ENCODE data around the gene GRK3. TPM values are rescaled to one million over a fixed set of nuclear protein-coding genes. Genes with fewer than 3 reads are reported as not detected.

The GRK3 gene
- total RNA-seq, 8 experiments from 2014 or later = 7.0 to 24.2 (median 15.6) TPM

DNA sequence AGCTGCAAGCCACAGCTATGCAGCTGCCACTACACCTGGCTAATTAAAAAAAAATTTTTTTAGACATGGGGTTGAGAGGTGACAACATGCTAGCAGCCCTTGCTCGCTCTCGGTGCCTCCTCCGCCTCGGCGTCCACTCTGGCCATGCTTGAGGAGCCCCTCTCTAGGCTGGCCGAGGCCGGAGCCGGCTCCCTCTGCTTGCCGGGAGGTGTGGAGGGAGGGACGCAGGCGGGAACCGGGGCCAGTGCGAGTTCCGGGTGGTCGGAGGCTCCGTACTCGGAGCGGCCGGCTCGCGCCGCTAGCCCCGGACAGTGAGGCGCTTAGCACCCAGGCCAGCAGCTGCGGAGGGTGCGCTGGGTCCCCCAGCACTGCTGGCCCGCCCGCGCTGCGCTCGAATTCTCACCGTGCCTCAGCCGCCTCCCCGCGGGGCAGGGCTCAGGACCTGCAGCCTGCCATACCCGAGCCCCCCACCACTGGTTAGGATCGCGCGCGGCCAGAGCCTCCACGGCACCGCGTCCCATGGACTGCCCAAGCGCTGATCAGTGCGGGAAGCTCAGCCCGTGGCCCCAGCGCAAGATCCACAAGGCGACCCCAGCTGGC, 188.2 kb downstream of the GRK3 start:
- no peak for ATAC-seq (replicated peaks in 6 of 8)
- no peak overlapping the region for H3K27ac ChIP-seq
- 90 to 100% (median 100%) methylated on average over 1 to 14 of the region's 48 CpGs; no CpG with 5 or more reads in 7 of the 10 experiments for WGBS, 10 experiments
- no peaks in the 10 kb centered on the region for H3K4me1 ChIP-seq (replicated peaks in 1 of 2)
- in situ Hi-C loops (cut with MboI; ENCODE audit: low pct_unique_long_range_greater_than_20kb in 2 of 9, low sequenced_read_pairs in 9 of 9, unreplicated experiment in 9 of 9) = loop anchor here in 3 of 9 experiments (25.0 kb wide), 3 partner anchors 290 to 585 kb away; partner anchors contain the start of gene CRYBB2 (in 2 of the 3)
- no peak overlapping the region for H3K4me3 ChIP-seq

DNA sequence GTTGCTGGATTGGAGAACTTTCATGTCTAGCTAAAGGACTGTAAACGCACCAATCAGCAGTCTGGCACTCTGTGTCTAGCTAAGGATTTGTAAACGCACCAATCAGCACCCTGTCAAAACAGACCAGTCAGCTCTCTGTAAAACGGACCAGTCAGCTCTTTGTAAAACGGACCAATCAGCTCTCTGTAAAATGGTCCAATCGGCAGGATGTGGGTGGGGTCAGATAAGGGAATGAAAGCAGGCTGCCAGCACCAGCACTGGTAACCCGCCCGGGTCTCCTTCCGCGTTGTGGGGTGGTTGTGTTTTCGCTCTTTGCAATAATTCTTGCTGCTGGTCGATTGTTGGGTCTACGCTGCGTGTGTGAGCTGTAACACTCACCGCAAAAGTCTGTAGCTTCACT, 188.8 kb downstream of the GRK3 start:
- in situ Hi-C loops (cut with MboI; ENCODE audit: low pct_unique_long_range_greater_than_20kb in 2 of 9, low sequenced_read_pairs in 9 of 9, unreplicated experiment in 9 of 9) = loop anchor here in 3 of 9 experiments (25.0 kb wide), 3 partner anchors 291 to 584 kb away; partner anchors contain the start of gene CRYBB2 (in 2 of the 3)
- H3K4me1 ChIP-seq (replicated peaks in 1 of 2) = no peaks in the 10 kb centered on the region
- H3K4me3 ChIP-seq = no peak overlapping the region
- WGBS, 10 experiments = 45 to 100% (median 80%) methylated on average over 1 to 4 of the region's 14 CpGs; no CpG with 5 or more reads in 5 of the 10 experiments
- no peak for ATAC-seq (replicated peaks in 6 of 8)
- no peak overlapping the region for H3K27ac ChIP-seq

DNA sequence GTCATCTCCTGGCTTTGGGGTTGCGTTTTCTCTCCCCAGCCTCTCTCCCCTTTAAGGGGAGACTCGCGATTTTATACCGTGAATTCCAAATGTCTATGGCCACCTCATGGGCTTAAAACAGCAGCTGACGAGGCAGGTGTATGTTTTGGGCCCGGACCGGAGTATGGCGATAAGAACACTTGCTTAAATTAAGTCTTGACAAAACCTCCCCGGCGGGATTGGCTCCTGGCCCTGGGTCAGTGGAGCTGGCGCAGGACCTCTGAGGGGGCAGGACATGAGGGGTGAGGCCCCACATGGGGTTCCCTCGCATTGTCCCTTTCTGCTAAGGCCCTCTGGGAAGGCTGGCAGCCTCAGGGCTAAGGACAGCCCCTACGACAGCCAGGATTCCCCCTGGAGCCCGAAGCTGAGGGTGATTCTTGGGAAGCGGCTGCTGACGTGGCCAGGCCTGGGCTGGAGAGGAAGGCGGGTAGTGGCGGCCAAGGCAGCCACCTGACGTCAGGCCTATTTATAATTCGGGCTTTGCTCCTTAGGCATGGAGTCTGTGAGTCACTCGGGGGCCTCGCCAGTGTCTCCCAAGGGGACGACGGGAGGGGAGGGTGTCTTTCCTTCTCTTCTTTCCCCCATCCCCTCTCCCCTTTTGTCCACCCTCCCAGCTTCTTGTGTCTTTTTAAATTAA, 190.2 kb downstream of the GRK3 start:
- peak in 7 of 8 experiments; percentile 13 to 89 (median 84) for ATAC-seq (replicated peaks in 6 of 8)
- WGBS, 10 experiments = 70 to 100% (median 88%) methylated on average over 1 to 9 of the region's 24 CpGs; no CpG with 5 or more reads in 2 of the 10 experiments
- Histone ChIP-seq H3K4me1 (replicated peaks in 1 of 2) (no peaks in the 10 kb centered on the region), H3K4me3 (no peak overlapping the region), H3K27ac (no peak overlapping the region)
- in situ Hi-C loops (cut with MboI; ENCODE audit: low pct_unique_long_range_greater_than_20kb in 2 of 9, low sequenced_read_pairs in 9 of 9, unreplicated experiment in 9 of 9) = loop anchor here in 3 of 9 experiments (25.0 kb wide), 3 partner anchors 292 to 583 kb away; partner anchors contain the start of gene CRYBB2 (in 2 of the 3)

DNA sequence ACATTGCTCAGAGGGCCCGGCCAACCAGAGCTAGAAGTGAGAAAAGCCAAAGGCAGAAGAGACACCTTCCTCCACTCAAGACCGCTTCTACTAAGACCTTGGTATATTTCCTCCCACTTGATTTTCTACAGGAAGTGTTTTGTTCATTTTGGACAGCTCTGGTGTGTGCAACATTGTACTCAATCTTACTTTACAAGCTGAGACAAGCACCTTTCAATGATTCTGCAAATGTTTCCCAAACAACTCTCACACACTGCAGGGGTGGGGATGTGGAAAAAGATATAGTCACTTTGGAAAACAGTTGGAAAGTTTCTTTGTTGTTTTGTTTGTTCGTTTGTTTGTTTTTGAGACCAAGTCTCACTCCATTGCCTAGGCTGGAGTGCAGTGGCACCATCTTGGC, 193.2 kb downstream of the GRK3 start:
- no peak for ATAC-seq (replicated peaks in 6 of 8)

DNA sequence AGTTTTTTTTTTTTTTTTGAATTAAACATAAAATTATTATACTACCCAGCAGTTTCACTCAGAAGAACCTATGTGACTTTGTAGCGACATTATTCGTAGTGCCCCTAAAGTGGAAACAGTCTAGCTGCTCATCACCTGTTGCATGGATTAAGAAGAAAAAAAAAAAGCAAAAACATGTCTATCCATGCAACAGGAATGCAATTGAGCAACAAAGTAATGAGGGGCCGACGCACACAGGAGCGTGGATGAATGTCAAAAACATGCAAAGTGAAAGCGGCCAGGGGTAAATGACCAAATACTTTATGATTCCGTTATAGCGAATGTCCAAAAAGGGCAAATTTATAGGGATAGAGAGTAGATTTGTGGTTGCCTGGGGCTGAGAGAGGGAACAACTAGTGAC, 193.8 kb downstream of the GRK3 start:
- no peaks in the 10 kb centered on the region for H3K4me1 ChIP-seq (replicated peaks in 1 of 2)
- no peak for ATAC-seq (replicated peaks in 6 of 8)
- in situ Hi-C loops (cut with MboI; ENCODE audit: low pct_unique_long_range_greater_than_20kb in 2 of 9, low sequenced_read_pairs in 9 of 9, unreplicated experiment in 9 of 9) = loop anchor here in 3 of 9 experiments (25.0 kb wide), 3 partner anchors 296 to 579 kb away; partner anchors contain the start of gene CRYBB2 (in 2 of the 3)
- 63 to 96% (median 93%) methylated on average over 3 to 8 of the region's 8 CpGs for whole genome bisulfite sequencing, 10 experiments
- no peak overlapping the region for H3K27ac ChIP-seq
- no peak overlapping the region for H3K4me3 ChIP-seq

More for the DNA sequence above, 193.2 kb downstream of the GRK3 start:
- no peak overlapping the region for H3K27ac ChIP-seq
- no peaks in the 10 kb centered on the region for H3K4me1 ChIP-seq (replicated peaks in 1 of 2)
- WGBS, 10 experiments = 26 to 86% (median 66%) methylated on average over 1 to 3 of the region's 3 CpGs; no CpG with 5 or more reads in 2 of the 10 experiments
- no peak overlapping the region for H3K4me3 ChIP-seq
- in situ Hi-C loops (cut with MboI; ENCODE audit: low pct_unique_long_range_greater_than_20kb in 2 of 9, low sequenced_read_pairs in 9 of 9, unreplicated experiment in 9 of 9) = loop anchor here in 3 of 9 experiments (25.0 kb wide), 3 partner anchors 295 to 580 kb away; partner anchors contain the start of gene CRYBB2 (in 2 of the 3)

DNA sequence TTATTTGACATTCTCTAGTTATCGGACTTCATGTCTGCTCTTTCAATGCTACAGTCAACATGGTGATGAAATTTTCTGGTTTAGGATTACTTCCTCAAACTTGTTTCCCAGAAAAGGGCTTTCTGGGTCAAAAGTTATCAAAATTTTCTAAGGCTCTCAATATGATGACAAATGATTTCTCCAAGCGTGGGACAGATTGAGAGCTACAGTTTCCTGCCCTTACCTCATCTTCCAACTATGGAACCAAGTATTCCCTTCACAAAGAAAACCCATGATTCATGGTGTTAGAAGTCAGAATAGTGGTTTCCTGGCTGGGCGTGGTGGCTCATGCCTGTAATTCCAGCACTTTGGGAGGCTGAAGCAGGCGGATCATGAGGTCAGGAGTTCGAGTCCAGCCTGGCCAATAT, 195.4 kb downstream of the GRK3 start:
- in situ Hi-C loops (cut with MboI; ENCODE audit: low pct_unique_long_range_greater_than_20kb in 2 of 9, low sequenced_read_pairs in 9 of 9, unreplicated experiment in 9 of 9) = loop anchor here in 3 of 9 experiments (25.0 kb wide), 3 partner anchors 298 to 577 kb away; partner anchors contain the start of gene CRYBB2 (in 2 of the 3)
- H3K4me1 ChIP-seq (replicated peaks in 1 of 2) = no peaks in the 10 kb centered on the region
- peak in 2 of 8 experiments; percentile 89 to 97 for ATAC-seq (replicated peaks in 6 of 8)
- 16 to 86% (median 57%) methylated on average over 1 to 5 of the region's 5 CpGs; no CpG with 5 or more reads in 1 of the 10 experiments for WGBS, 10 experiments
- no peak overlapping the region for H3K4me3 ChIP-seq
- H3K27ac ChIP-seq = no peak overlapping the region

DNA sequence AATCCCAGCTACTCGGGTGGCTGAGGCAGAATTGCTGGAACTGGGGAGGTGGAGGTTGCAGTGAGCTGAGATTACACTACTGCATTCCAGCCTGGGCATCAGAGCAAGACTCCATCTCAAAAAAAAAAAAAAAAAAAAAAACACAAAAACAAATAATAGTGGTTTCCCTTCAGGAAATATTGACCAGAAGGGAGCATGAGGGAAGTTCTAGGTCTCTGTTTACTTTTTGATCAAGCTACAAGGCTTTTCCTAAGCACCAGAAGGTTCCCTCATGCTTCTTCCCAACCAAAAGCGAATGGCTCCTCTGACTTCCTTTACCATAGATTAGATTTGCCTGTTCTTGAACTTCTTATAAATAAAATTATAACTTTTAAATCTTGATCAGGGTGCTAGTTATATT, 195.8 kb downstream of the GRK3 start:
- no peak for ATAC-seq (replicated peaks in 6 of 8)
- in situ Hi-C loops (cut with MboI; ENCODE audit: low pct_unique_long_range_greater_than_20kb in 2 of 9, low sequenced_read_pairs in 9 of 9, unreplicated experiment in 9 of 9) = loop anchor here in 3 of 9 experiments (25.0 kb wide), 3 partner anchors 298 to 577 kb away; partner anchors contain the start of gene CRYBB2 (in 2 of the 3)
- no peaks in the 10 kb centered on the region for H3K4me1 ChIP-seq (replicated peaks in 1 of 2)
- no peak overlapping the region for H3K4me3 ChIP-seq
- WGBS, 10 experiments = 27 to 100% (median 73%) methylated on average over 1 to 2 of the region's 2 CpGs; no CpG with 5 or more reads in 2 of the 10 experiments
- H3K27ac ChIP-seq = no peak overlapping the region

DNA sequence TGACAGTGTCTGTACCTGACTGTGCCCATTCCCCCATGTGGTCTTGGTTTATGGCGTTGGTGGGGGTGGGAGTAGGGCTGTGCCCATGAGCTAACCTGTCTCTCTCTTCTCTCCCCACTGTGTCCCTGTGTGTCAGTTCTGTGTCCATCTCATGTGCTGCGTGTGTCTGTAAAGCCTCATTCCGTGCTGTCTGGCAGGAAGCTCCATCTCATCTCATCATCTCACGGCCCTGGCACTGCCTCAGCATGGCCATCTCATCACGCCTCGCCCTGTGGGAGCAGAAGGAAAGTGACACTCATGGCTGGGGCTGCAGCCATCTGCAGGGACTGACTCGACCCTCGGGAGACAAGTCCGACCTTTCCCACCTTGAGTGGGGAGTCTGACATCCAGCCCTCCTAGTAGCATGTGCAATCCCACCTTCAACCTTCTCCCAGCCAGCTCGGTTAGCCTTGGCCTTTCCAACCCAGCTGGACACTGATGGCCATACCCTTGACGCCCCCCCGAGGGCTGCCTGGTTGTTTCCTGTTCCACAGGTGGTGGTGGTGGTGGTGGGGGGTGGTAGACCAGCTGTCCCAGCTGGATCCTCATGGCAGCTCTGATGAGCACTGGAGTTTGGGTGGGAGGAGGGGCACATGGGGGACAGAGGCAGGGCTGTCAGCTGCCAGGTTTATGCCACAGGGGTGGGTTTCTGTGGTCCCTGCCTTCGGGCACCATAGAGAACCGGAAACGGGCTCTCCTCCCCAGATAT, 196.5 kb downstream of the GRK3 start:
- Histone ChIP-seq H3K4me1 (replicated peaks in 1 of 2) (no peaks in the 10 kb centered on the region), H3K4me3 (no peak overlapping the region), H3K27ac (no peak overlapping the region)
- in situ Hi-C loops (cut with MboI; ENCODE audit: low pct_unique_long_range_greater_than_20kb in 2 of 9, low sequenced_read_pairs in 9 of 9, unreplicated experiment in 9 of 9) = loop anchor here in 3 of 9 experiments (25.0 kb wide), 3 partner anchors 299 to 576 kb away; partner anchors contain the start of gene CRYBB2 (in 2 of the 3)
- ATAC-seq (replicated peaks in 6 of 8) = no peak
- WGBS, 10 experiments = 44 to 100% (median 77%) methylated on average over 1 to 8 of the region's 15 CpGs; no CpG with 5 or more reads in 4 of the 10 experiments

DNA sequence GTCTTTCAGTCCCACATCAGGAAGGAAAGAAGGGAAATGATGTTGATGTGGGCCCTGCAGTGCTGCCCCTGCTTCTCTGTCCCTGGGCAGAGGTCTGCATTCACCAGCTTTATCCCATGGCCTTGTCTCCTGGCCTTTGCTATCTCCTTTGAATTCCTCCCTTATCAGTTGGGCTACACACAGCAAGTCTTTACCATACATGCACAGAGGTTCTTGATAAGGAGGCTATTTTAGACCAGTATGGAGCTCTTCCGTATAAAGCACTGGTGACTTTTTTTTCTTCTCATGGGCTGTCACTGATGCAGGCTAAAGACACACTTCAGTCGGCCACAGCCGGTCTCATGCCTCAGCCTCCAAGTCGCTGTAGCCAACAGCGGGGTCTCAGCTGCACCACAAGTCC, 197.7 kb downstream of the GRK3 start:
- no peak for ATAC-seq (replicated peaks in 6 of 8)
- no peak overlapping the region for H3K4me3 ChIP-seq
- no peaks in the 10 kb centered on the region for H3K4me1 ChIP-seq (replicated peaks in 1 of 2)
- 77 to 100% (median 83%) methylated on average over 1 to 5 of the region's 5 CpGs; no CpG with 5 or more reads in 5 of the 10 experiments for WGBS, 10 experiments
- in situ Hi-C loops (cut with MboI; ENCODE audit: low pct_unique_long_range_greater_than_20kb in 2 of 9, low sequenced_read_pairs in 9 of 9, unreplicated experiment in 9 of 9) = loop anchor here in 3 of 9 experiments (25.0 kb wide), 3 partner anchors 300 to 575 kb away; partner anchors contain the start of gene CRYBB2 (in 2 of the 3)
- H3K27ac ChIP-seq = no peak overlapping the region

DNA sequence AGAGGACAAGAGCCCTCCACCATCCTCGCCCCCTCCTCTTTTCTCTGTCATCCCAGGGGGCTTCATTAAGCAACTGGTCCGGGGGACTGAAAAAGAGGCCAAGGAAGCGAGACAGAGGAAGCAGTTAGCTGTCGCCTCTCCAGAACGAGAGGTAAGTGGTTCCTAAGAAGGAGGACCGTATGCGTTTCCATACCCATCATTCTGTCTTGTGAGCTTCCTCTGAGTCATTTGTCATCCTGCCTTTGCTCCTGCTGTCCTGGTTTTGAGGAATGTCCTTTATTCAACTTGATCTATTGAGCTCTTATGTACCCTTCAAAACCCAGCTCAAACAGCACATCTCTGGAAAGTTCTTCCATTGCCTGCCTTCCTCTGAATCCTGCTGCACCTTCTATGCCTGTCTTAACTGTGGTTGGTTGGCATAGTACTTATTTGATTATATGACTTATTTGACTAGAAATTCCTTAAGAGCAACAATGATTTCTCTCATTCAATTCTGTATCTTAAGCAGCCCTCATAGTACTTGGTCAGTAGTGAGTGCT, 198.8 kb downstream of the GRK3 start:
- Histone ChIP-seq H3K4me3 (no peak overlapping the region), H3K27ac (no peak overlapping the region), H3K4me1 (replicated peaks in 1 of 2) (no peaks in the 10 kb centered on the region)
- in situ Hi-C loops (cut with MboI; ENCODE audit: low pct_unique_long_range_greater_than_20kb in 2 of 9, low sequenced_read_pairs in 9 of 9, unreplicated experiment in 9 of 9) = loop anchor here in 3 of 9 experiments (25.0 kb wide), 3 partner anchors 301 to 574 kb away; partner anchors contain the start of gene CRYBB2 (in 2 of the 3)
- ATAC-seq (replicated peaks in 6 of 8) = no peak
- 22 to 66% (median 46%) methylated on average over 1 to 6 of the region's 7 CpGs; no CpG with 5 or more reads in 4 of the 10 experiments for WGBS, 10 experiments

DNA sequence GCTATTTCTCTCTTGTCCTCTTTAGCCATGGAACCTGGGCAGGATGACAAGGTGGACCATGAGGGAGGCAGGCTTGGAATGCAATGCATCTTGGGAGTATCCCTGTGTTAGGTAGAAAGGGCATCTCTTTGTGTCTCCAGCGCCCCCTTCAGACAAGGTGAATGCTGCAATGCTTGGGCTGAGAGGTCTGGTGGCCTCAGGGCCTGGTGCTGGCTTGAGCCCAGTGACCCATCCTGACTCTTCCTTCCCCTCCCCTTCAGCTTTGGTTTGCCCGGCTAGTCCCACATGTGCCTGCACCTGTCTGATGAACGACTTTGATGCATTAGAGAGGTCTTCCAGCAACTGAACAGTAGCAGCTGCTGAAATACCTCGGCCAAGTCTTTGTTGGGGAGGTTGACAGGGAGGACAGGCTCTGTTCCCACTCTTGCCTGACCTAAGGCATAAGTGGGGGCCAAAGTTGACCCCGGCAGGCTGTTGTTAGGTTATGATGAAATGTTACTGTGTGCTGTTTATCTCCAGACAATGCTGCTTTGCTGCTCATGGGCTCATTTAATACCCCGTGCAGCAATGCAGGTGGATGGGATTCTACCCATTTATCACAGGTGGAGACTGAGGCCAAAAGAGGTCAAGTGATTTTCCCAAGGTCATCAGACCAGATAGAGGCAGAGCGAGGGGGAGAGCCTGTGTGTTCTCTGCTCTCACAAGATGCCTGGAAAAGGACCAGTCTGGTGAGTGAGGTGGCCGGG, 200.0 kb downstream of the GRK3 start:
- 20 to 92% (median 50%) methylated on average over 1 to 5 of the region's 8 CpGs; no CpG with 5 or more reads in 2 of the 10 experiments for WGBS, 10 experiments
- Histone ChIP-seq H3K4me1 (replicated peaks in 1 of 2) (no peaks in the 10 kb centered on the region), H3K27ac (no peak overlapping the region), H3K4me3 (no peak overlapping the region)
- in situ Hi-C loops (cut with MboI; ENCODE audit: low pct_unique_long_range_greater_than_20kb in 2 of 9, low sequenced_read_pairs in 9 of 9, unreplicated experiment in 9 of 9) = loop anchor here in 3 of 9 experiments (25.0 kb wide), 3 partner anchors 302 to 573 kb away; partner anchors contain the start of gene CRYBB2 (in 2 of the 3)
- no peak for ATAC-seq (replicated peaks in 6 of 8)

All from motor neuron (in vitro differentiated cells).